ENCODE results near the gene ACTA1. TPM values are rescaled to one million over a fixed set of nuclear protein-coding genes. Genes with fewer than 3 reads are reported as not detected.

The ACTA1 gene
- total RNA-seq, 1 donor from 2014 or later = 7,565 TPM

DNA sequence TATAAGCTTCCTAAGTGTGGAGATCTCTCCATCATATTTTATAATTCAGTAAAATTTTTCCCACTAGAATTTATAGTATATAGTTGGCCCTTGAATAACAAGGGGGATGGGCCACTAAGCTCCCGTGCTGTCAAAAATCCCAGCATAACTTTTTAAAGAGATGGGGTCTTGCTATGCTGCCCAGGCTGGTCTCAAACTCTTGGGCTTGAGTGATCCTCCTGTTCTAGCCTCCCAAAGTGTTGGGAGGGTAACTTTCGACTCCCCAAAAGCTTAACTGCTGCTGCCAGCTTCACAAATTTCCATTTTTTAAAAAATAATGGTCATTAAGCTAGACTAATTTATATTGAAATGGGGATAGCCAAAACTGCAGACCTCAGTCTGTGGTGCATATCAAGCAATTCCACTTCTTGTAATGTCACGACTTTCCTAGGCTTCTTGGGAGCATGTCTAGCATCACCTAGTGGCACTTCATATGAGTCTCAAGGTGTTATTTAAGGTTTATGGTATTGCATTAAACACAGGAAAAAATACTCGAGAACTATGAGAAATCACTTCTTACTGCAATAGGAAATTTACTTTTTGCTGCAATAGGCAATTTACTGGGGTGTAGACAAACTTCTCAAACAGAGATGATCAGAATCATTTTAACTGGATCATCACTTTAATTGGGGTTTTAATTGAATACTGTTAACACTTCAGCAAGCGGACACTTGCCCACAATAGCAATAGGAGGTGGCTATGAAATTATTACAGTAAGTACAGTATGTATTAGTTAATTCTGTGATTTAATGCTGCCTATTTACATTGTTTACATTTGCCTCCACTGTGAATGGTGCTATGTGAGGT is 19.3 kb upstream of the ACTA1 start:
- H3K27me3 ChIP-seq (ENCODE audit: low read depth) = no peaks in the 10 kb centered on the region

DNA sequence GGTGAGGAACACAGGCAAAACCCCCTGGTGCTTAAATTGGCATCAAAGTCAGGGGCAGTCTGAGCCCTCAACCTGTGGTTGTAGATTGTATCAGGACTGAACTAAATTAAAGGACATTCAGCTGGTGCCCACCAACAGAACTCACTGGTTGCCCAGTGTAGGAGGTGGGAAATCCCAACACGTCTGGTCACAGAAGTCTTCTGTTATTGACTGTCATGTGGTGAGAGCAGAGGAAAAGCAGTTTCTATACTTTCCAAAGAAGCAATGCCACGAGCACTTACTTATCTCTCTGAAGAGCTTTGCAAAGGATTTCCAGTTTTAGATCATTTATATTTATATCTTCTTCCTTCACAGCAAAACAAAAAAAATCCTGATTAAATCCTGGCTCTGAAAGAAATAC is 15.0 kb upstream of the ACTA1 start:
- Histone ChIP-seq H3K36me3 (peaks cover 73% of the 10 kb centered on the region), H3K4me3 (no peak overlapping the region), H3K4me1 (peaks cover 12% of the 10 kb centered on the region), H3K27me3 (ENCODE audit: low read depth) (no peaks in the 10 kb centered on the region), H3K27ac (replicated peaks) (no peak overlapping the region), H3K9me3 (replicated peaks) (no peaks in the 10 kb centered on the region)
- no peak for DNase-seq
- intact Hi-C loops (cut with micrococcal nuclease) = no loop called here
- TF ChIP-seq CTCF (IDR thresholded peaks at IDR 0.05; ENCODE audit: borderline replicate concordance) = no peak

More for the DNA sequence above, 19.3 kb upstream of the ACTA1 start:
- Histone ChIP-seq H3K9me3 (replicated peaks) (no peaks in the 10 kb centered on the region), H3K27ac (replicated peaks) (no peak overlapping the region), H3K36me3 (peaks cover 80% of the 10 kb centered on the region), H3K4me3 (no peak overlapping the region), H3K4me1 (peaks cover 7% of the 10 kb centered on the region)
- peak; percentile 52 for TF ChIP-seq CTCF (IDR thresholded peaks at IDR 0.05; ENCODE audit: borderline replicate concordance)
- no peak for DNase-seq
- intact Hi-C loops (cut with micrococcal nuclease) = no loop called here

DNA sequence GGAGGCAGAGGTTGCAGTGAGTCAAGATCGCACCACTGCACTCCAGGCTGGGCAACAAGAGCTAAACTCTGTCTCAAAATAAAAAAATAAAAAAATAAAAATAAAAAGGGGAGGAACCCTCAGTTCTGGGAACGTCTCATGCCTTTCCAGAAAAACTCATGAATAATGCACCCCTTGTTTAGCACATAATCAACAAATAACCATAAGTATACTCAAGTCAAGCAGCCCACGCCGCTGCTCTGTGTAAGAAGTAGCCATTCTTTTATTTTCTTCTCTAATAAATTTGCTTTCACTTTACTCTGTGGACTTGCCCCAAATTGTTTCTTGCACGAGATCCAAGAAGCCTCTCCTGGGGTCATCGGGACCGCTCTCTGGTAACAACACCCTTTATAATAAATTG is 14.5 kb upstream of the ACTA1 start:
- DNase-seq = no peak
- Histone ChIP-seq H3K4me1 (peaks cover 12% of the 10 kb centered on the region), H3K9me3 (replicated peaks) (no peaks in the 10 kb centered on the region), H3K4me3 (no peak overlapping the region), H3K27me3 (ENCODE audit: low read depth) (no peaks in the 10 kb centered on the region), H3K36me3 (peaks cover 78% of the 10 kb centered on the region), H3K27ac (replicated peaks) (no peak overlapping the region)
- TF ChIP-seq CTCF (IDR thresholded peaks at IDR 0.05; ENCODE audit: borderline replicate concordance) = no peak
- intact Hi-C loops (cut with micrococcal nuclease) = no loop called here

DNA sequence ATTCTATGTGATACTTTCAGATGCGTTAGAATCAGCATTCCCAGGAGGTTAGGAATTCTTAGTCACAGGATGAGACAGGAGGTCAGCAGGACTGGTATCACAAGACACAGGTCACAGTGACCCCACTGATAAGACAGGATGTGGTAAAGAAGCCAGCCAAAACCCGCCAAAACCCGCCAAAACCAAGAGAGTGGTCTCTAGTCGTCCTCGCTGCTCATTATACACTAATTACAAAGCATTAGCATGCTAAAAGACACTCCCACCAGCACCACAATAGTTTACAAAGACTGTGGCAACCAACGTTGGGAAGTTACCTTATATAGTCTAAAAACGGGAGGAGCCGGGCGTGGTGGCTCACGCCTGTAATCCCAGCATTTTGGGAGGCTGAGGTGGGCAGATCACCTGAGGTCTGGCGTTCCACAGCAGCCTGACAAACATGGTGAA is 13.9 kb upstream of the ACTA1 start:
- H3K36me3 ChIP-seq = peaks cover 83% of the 10 kb centered on the region
- no peaks in the 10 kb centered on the region for H3K27me3 ChIP-seq (ENCODE audit: low read depth)
- H3K9me3 ChIP-seq (replicated peaks) = no peaks in the 10 kb centered on the region
- no peak for TF ChIP-seq CTCF (IDR thresholded peaks at IDR 0.05; ENCODE audit: borderline replicate concordance)
- intact Hi-C loops (cut with micrococcal nuclease) = no loop called here
- no peak for DNase-seq
- H3K4me1 ChIP-seq = peaks cover 12% of the 10 kb centered on the region
- H3K27ac ChIP-seq (replicated peaks) = no peak overlapping the region
- no peak overlapping the region for H3K4me3 ChIP-seq

DNA sequence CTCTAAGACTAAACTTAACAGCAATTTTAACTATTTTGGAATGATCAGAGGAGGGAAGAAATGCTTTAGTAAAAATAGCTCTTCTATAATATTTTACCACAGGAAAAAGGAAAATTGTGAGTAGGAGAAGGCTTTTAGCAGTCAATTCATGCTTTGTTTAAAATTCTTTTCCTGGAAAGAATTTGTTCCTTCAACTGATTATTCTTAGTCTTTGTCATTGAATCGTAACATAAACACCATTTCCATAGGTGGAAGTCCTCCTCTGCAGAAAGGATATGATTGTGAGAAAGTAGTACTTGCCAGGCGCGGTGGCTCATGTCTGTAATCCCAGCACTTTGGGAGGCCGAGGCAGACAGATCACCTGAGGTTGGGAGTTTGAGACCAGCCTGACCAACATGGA is 11.9 kb upstream of the ACTA1 start:
- no peak overlapping the region for H3K27ac ChIP-seq (replicated peaks)
- DNase-seq = no peak
- H3K4me1 ChIP-seq = peaks cover 20% of the 10 kb centered on the region
- H3K9me3 ChIP-seq (replicated peaks) = no peaks in the 10 kb centered on the region
- no peak overlapping the region for H3K4me3 ChIP-seq
- H3K36me3 ChIP-seq = peaks cover 83% of the 10 kb centered on the region
- intact Hi-C loops (cut with micrococcal nuclease) = no loop called here
- no peaks in the 10 kb centered on the region for H3K27me3 ChIP-seq (ENCODE audit: low read depth)
- TF ChIP-seq CTCF (IDR thresholded peaks at IDR 0.05; ENCODE audit: borderline replicate concordance) = no peak

Data from left ventricle myocardium inferior (tissue), 1 donor.